HG02588 (cell line): ENCODE results near the gene DPP3.

Experiments used
- ATAC-seq: cut with Tn5 transposase; IDR thresholded peaks from one replicate; pipeline ENCODE4 v1.9.1; 2021; ENCODE audit warnings: mild to moderate bottlenecking, moderate library complexity; ENCODE audit not compliant: unreplicated experiment

DPP3 gene

GRCh38 chr11:66555416-66555815, 75.2 kb downstream of the DPP3 start:
- no peak for ATAC-seq

DNA sequence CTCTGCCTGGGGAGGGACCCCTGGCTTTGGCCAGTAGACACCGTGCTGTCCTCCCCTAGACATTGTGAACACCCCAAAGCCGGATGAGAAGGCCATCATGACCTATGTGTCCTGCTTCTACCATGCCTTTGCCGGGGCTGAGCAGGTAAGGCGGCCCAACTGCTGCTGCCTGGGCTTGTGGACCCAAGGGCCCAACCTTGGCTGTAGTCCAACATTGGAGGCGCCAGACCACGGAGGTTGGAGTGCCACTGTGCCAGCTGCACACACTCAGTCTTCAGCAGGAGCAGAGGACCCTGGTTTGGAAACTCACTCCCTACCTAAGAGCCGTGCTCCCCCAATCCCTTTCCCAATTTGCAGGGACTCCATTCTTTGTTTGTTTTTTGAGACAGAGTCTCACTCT, 75.9 kb downstream of the DPP3 start:
- ATAC-seq: no peak

- no peak for ATAC-seq
These were observed 77.6 kb downstream of the DPP3 start for GRCh38 chr11:66557733-66558326.
